AML-193 (cell line): ENCODE data around the gene ANKRD26.

Source experiments
- DNase-seq, 2 experiments: peaks; one replicate each; lab custom pipeline; 2025; lab: John Stamatoyannopoulos, UW

ANKRD26 gene

GRCh38 chr10:27019827-27020226, 80.5 kb downstream of the ANKRD26 start:
- no peak for DNase-seq

DNA sequence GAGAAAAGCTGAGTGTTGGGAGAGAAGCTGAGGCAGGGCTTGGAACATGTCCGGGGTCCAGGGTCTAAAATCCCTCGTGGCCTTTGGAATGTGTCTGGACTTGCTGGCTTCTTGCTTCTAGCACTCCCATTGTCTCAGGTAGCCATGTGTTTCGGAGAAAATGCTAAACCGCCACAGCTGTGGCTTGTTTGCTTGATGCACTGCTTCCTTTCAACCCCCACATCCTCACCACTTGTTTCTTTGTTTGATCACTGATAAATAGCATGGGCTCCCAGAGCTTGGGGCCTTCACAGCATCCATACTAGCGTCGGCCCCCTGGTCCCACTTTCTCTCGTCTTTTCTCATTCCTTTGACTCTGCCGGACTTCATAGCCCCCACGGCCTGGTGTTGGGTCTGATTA, 102.7 kb downstream of the ANKRD26 start:
- DNase-seq, result no peak

- DNase-seq, result no peak
Measured at GRCh38 chr10:26994743-26995142, 105.6 kb downstream of the ANKRD26 start.

DNA sequence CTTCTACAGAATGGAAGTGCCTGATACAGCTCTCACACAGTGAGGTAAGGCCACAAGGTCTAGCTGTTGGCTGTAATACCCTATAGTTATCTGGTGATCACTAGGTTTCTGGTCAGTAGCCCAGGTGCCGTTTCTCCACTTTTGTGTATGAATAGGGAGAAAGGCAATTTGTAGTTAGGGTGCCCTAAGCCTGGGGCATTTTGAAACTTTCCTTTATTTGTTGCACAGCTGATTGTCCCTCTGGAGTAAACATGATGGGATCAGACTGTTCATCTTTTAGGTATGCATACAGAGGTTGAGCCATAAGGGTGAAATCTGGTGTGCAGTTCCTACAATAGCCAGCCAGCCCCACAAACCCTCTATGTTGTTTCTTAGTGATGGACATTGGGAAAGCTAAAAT, 112.4 kb downstream of the ANKRD26 start:
- no peak for DNase-seq

DNA sequence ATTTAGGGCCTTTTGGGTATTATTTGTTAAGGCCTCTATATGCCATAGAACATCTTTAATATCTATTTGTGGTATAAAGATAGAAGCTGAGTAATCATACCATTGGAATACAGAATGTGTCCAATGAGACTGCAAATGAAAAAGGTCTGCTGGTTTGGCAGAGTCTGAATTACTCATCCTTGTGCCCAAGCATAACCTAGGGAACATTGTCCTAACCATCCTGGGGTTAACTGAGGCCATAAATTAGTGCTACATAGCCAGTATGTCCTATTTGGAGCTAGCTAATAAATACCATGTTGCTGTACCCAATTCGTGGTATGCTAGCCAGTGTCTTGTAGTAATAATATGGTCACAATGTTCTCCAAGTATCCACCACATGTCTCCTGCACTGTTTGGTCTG, 117.1 kb downstream of the ANKRD26 start:
- DNase-seq, result no peak

GRCh38 chr10:26982058-26982457, 118.2 kb downstream of the ANKRD26 start:
- no peak for DNase-seq

DNA sequence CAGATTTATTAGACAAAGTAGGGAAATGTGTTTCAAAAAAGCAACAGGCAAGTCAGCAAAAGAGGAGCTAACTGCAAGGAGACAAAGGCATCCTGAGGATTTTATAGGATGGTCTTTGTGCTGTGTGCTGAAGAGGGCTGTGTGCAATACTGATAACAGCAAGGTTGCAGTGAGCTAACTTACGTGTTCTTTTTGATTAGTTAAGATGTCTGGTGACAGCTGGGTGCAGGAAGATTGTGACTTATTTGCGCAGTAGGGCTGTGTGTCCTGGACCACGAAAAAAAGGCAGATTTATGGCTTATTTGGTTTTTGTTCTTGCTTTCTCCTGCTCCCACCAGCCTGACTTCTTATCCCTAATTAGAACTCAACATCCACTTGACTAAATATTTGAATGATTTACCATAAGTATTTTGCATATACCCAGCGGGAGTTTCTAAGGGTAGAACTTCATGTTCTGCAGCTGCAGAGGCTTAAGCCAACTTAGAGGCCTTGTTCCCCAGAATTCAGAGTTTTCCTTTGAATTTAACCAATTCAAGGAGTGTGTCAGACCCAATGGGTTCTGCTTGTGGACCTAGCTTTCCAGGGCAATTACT, 119.0 kb downstream of the ANKRD26 start:
- DNase-seq, result no peak

GRCh38 chr10:26978519-26978918, 121.8 kb downstream of the ANKRD26 start:
- DNase-seq, result no peak

DNA sequence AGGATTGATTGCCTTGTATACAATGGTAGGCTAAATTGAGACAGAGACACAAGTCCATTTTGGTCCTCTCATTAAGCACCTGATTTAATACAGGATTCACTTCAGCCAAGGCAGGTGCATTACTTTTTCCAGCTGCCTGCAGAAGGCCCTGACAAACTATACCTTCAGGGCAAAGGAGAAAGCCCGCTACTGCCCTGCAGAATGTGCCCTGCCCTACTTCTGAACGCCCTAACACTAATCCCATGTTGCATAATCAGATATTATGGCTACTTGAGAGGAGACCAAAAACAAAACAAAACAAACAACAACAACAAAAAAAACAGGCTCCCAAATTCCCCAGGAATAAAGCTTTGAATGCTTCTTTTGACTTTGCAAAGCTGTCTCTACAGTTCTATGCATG, 122.7 kb downstream of the ANKRD26 start:
- no peak for DNase-seq

DNA sequence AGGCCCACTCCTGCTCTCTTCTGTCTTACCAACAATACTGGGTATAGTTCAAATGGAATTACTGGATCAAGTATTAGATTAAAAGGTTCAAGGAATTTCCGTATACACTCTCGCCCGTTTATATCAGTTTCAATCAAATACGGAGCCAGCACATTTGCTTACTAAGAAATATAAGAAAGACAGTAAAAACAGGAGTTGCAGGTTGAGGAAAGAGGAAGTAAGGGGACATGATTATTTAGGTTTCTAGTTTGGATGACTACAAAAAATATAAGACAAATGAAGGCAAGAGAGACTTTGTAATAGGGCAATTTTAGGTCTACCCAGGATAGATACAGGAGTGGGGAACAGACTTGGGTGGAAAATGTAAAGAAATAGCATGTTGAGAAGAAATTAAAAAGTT, 129.6 kb downstream of the ANKRD26 start:
- no peak for DNase-seq

DNA sequence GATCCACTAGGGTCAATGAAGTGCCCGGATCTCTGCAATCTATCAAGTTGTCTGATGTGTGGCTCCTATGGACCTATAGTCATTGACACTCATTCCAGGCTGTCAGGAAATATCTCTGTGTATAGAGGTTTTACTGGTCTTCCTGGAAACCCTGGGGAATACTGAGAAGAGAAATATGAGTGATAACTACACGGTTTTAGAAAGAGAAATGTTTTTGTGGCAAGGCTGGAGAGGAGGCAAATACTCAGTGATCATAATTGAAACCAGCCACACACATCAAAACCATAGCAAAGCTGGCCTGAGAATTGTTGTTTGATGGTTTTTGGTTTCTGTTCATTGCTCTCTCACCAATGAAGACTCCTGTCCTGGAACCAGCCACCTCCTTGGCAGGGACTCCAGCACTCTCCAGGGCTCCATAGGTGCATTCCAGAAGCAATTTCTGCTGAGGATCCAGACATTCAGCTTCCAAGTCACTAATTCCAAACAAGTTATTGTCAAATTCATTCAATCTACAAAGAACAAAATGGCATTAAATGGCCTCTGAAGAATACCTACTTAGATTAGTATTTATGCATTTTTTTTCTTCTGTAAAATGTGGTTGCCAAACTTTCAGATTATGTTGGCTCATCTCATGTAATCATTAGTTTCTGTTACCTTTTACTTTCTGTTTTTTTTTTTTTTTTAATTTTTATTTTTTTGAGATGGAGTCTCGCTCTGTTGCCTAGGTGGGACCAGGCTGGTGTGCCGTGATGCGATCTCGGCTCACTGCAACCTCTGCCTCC, 131.0 kb downstream of the ANKRD26 start:
- DNase-seq, result no peak

DNA sequence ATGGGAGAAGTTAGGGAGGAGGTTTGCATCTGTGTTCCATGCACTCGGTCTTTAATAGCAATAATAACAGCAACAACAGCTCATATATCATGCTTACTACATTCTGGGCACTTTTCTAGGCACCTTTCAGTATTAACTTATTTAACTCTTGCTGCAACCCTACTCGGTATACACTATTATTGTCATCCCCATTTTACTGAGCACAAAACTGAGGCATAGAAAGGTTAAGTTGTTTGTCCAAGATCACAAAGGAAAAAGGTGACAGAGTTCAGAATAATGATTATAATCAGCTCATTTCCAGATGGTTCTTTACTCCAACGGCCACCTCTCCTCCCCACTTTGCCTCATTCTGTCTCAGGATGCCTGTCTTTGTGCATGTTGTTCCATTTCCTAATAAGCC, 137.5 kb downstream of the ANKRD26 start:
- DNase-seq, result no peak

DNA sequence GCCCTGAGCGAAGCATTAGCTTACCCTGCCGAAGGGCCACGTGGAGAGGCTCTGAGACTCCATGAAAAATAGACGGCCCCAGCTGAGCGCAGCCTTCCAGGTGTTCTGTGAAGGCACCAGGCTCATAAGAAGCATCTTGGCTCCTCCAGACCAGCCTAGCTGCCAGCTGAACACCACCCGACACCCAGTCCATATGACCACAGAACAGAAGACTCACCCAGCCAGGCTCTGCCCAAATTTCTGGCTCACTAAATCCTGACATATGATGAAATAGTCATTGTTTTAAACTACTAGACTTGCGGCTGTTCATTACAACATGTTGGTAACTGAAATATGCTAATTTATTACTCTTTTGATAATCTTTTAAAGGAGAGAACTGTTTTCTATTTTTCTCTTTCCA, 140.0 kb downstream of the ANKRD26 start:
- no peak for DNase-seq

- DNase-seq, result no peak
Measured at GRCh38 chr10:26959841-26960240, 140.5 kb downstream of the ANKRD26 start.
